Measurements from ENCODE around the gene SLC50A1. TPM values are rescaled to one million over a fixed set of nuclear protein-coding genes. Genes with fewer than 3 reads are reported as not detected.

The SLC50A1 gene
- total and polyA plus RNA-seq, 9 of the 15 experiments (the other 6 are each of a cell fraction or from before 2014, with no cell fraction given), result 46.5 to 132 (median 91.9) TPM

GRCh38 chr1:155139895-155140629 lies 4.4 kb downstream of the SLC50A1 start, which contains the start of gene DPM3 (continued):
- TF ChIP-seq MAFK (IDR thresholded peaks at IDR 0.05; ENCODE audit: low read length) (no peak), HDGF (IDR thresholded peaks at IDR 0.05) (no peak), ZNF644 (tag; IDR thresholded peaks at IDR 0.05; ENCODE audit: low read depth) (no peak), PHF21A (IDR thresholded peaks at IDR 0.05; ENCODE audit: borderline replicate concordance, low read depth) (no peak), FIP1L1 (IDR thresholded peaks at IDR 0.05; ENCODE audit: low read depth, low read length, poor library complexity, severe bottlenecking) (no peak), ZBTB2 (IDR thresholded peaks at IDR 0.05) (no peak; the same call in 1 of the 2 replicates), GMEB1 (CRISPR knock-in tag; IDR thresholded peaks at IDR 0.05) (peak; percentile 71), NRF1 (conservative IDR thresholded peaks at IDR 0.05 in 1 of 2, IDR thresholded peaks at IDR 0.05 in 1 of 2) (peak; percentile 14 to 24; a peak in 1 of 4 replicates), NR4A1 (CRISPR knock-in tag; IDR thresholded peaks at IDR 0.05) (no peak), NR4A1 (tag; IDR thresholded peaks at IDR 0.05) (no peak), ETV5 (CRISPR knock-in tag; IDR thresholded peaks at IDR 0.05; ENCODE audit: low read depth) (peak; percentile 50), ZSCAN32 (CRISPR knock-in tag; IDR thresholded peaks at IDR 0.05) (no peak), RBFOX2 (IDR thresholded peaks at IDR 0.05; ENCODE audit: low read depth, low read length) (peak; percentile 82), POLR2AphosphoS5 (IDR thresholded peaks at IDR 0.05; ENCODE audit: control insufficient read depth, insufficient read depth, low read depth, low read length) (peak; percentile 65; the same call in 1 of the 2 replicates), ZBTB11 (CRISPR knock-in tag; IDR thresholded peaks at IDR 0.05) (peak; percentile 90 to 99 (median 97)), ZBTB5 (IDR thresholded peaks at IDR 0.05) (no peak), ZBTB9 (CRISPR knock-in tag; IDR thresholded peaks at IDR 0.05) (no peak)

Data from K562 (cell line).